ENCODE data around the gene KIF1C. TPM values are rescaled to one million over a fixed set of nuclear protein-coding genes. Genes with fewer than 3 reads are reported as not detected.

Gene KIF1C
- polyA plus RNA-seq (ENCODE audit: insufficient read length in 4 of 4), result 10 to 100 TPM; 77.1 to 93.7 (median 87.7) TPM

DNA sequence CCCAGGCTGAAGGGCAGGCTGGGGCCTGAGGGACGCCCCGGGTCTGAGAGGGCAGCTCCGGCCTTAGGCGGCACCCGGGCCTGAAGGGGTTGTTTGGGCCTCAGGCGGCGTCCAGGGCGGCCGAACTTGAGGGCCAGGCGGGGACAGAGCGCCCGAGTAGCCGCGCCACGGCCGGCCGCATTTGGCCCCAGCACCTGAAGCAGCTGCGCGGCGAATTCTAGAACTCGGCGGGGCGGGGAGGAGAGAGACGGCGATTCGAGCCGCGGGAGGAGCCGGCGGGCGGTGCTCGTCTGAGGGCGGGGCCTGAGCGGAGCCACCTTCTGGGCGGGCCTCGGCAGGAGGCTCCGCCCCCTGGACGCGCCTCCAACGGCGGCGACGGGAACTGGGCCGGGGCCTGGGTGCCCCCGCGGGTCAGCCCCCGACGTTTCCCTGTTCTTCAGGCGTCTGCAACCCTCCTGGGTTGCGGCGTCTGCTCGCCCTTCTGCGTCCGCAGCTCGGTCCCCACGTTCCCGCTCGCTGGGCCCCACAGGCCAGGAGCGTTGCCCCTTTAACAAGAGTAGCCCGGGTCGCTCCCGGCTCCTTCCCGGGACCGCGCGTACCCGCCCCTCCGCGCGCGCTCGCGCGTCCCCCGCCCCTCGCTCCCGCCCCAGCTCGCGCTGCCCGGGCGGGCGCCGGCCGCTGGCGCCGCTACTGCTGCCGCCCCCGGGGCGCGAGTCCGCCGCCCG lies at the start of gene KIF1C, which contains the start of gene INCA1:
KIF1C (plus strand) TSS at position 649 of the 725 bp plus-strand sequence. CDS start 2,297 bp downstream, outside the sequence.
INCA1 (minus strand) TSS at position 221 of the 725 bp plus-strand sequence. CDS start 3,085 bp downstream, outside the sequence.
- DNase-seq (ENCODE audit: low read depth in 4 of 4, low spot score in 2 of 4), result peak; percentile 78 to 87 (median 84)

DNA sequence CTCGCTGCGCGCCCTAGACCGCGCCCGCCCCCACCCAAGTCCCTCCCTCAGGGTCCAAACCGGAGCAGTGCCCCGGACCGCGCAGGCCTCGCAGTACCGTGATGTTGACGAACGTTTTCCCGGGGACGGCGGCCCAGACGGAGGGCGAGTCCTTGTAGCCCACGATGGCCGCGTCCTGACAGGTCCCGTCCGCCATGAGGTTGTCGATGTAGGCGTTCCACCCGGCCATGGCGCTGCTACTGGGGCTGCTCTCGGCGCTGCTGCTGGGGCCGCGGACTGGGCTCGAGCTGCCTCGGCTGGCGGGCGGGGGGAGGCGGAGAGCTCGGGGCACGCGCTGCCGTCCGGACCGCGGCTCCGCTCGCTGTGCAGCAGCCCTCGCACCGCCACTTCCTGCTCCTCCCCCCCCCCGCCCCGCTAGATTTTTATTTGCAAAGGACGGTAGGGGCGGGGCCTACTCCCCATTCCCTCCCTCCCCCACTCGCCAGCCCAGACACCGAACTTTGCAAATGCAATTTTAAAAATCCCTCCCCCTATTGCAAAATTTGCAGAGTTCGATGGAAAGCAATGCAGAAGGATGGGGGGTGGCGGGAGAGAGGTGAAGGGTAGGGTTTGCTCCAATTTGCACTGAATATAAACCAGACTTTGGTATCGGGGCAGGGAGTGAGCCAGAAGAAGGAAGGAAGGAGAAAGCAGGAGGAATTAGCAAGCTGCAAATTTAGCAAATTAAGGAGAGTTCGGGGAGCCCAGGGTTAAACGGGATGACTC lies 49.4 kb upstream of the KIF1C start, which contains the start of gene PFN1:
PFN1 (minus strand) TSS at position 365 of the 765 bp plus-strand sequence; CDS start at position 229, 136 bp downstream.
- peak in 3 of 4 donors; percentile 82 to 91 (median 83) for DNase-seq (ENCODE audit: low read depth in 4 of 4, low spot score in 2 of 4)

DNA sequence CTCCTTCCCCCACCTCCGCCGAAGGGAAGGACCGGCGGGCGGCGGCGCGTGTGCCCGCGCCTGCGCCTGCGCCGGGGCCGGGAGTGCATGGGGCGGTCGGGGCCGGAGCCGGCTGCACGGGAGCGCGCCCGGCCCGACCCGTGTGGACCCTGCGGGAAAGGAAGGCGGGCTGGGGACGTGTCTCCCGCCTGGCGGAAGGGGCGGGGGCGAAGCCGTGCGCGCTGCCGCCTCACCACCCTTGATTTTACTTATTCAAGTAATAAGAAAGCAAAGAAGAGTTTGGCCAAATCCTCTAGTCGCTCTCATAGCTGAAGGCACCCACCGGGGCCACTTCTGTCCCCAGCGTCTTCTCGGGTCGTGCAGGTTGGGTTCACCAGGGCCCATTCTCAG lies 48.8 kb upstream of the KIF1C start:
- peak in 1 of 4 donors; percentile 77 for DNase-seq (ENCODE audit: low read depth in 4 of 4, low spot score in 2 of 4)

DNA sequence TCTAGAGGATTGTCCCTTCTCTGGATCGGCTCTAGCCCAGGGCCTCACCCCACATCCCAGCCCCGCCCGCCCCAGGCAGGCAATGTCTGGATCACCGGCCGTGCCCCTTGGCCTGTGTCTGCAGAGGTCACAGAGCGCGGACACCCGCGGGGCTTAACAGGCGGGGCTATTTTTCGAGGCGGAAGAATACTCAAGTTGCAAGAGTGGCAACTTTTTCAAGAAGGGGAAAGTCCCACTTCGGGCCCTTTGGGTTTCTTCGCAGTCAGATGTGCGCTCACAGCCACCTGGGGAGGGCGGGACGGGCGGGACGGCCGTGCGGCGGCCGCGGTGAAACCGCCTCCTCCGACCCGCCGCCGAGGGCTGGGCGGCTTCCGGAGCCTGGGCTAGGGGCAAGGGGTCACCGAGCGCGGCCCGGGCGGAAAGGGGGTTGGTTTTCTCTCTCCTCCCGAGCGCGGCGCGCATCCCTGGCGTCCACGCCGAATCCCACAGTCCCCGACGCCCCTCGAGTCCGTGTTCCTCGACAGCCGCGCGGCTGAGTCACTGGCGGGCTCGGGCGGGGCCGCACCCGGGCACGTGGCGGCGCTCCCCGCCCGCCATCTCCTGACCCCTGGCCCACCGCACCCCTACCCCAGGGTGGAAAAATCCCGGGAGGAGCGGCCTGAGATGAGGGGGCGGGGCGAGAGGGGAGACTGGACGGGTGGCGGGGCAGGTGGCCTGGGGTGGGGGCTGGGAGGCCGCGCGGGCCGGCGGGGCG lies 48.3 kb upstream of the KIF1C start:
- peak in 1 of 4 donors; percentile 40 for DNase-seq (ENCODE audit: low read depth in 4 of 4, low spot score in 2 of 4)

DNA sequence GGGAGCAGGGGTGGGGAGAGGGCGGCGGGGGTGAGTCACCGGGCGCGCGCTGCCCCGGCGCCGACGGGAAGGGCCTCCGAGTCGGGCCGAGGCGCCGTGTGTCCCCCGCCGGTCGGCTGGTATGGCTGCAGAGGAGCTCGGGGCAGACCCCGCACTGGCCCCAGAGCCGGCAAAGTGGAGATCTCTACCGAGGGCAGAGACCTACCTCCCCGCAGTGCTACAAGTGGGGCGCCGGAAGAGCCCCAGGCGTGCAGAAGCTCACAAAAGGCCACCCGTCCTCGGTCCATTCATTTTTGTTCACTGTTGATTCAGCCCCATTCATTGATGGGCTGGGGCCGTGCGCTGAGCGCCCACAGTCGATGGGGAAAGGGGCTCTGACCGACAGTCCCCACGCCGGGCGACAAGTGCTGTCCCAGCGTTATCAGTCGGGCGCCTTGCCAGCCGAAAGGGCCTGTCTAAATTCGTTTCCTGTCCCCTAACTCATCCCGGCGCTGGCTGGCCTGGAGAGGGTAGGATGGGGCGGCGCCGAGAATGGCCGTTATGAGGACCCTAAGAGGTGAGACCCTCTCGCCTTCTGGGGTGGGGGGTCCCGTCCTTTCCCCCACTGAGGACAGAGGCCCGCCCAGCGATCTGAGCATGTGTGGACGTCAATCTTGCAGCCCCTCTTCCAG lies 47.5 kb upstream of the KIF1C start:
- DNase-seq (ENCODE audit: low read depth in 4 of 4, low spot score in 2 of 4), result no peak

DNA sequence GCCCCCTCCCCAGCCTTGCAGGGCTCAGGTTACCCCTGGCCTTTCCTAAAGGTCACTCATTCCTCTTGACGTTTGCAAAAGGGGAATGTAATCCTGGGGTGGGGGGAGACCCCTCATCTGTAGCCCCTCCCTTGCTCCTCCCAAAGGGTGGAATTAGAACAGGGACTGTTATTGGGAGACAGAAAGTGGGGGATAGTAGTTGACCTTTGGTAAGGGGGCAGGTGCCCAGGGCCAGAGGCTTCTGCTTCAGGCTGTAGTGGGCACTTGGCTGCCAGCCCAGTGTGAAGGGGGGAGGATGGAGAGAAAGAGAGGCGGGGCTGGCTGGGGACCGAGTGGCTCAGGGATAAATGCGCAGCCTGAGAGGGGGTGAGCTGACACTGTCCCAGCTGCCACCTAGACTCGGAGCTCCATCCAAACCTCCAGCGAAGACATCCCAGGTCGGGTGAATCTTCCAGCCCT lies 47.0 kb upstream of the KIF1C start, which contains the start of gene ENO3:
ENO3 (plus strand) TSS at position 374 of the 459 bp plus-strand sequence. CDS start 711 bp downstream, outside the sequence.
- DNase-seq (ENCODE audit: low read depth in 4 of 4, low spot score in 2 of 4), result no peak

DNA sequence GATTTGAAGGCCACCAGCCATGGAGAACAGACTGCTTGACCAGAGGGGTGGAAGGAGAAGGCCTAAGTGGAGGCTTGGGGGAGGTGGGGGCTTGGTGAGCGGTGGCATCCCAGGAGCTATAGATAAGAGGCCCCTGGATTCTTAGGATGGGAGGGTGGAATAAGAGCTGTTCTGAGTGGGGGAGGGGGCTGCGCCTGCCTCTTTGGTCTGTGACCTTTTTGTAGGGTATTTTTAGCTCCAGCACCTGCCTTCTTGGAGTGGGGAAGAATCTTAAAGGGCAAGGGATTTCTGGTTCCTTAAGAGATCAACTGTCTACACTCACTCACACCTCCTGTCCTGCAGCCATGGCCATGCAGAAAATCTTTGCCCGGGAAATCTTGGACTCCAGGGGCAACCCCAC lies 46.3 kb upstream of the KIF1C start:
- no peak for DNase-seq (ENCODE audit: low read depth in 4 of 4, low spot score in 2 of 4)

DNA sequence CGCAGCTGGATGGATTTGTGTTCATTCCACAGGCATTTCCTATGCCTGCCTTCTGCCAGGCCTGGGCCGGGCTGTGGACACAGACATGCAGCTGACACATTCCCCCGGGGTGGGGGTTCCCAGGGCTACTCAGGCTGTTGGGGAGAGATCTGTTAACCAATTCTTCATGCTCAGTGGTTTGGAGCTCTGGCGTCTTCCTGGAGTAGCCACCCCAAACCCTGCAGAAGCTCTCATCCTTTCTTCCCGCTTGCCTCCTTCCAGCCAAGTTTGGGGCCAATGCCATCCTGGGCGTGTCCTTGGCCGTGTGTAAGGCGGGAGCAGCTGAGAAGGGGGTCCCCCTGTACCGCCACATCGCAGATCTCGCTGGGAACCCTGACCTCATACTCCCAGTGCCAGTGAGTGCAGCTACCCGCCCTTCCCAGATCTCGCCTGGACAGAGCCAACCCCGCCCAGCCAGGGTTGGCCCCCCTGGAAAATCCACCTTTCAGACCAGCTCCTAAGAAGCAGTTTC lies 44.2 kb upstream of the KIF1C start:
- DNase-seq (ENCODE audit: low read depth in 4 of 4, low spot score in 2 of 4), result no peak

DNA sequence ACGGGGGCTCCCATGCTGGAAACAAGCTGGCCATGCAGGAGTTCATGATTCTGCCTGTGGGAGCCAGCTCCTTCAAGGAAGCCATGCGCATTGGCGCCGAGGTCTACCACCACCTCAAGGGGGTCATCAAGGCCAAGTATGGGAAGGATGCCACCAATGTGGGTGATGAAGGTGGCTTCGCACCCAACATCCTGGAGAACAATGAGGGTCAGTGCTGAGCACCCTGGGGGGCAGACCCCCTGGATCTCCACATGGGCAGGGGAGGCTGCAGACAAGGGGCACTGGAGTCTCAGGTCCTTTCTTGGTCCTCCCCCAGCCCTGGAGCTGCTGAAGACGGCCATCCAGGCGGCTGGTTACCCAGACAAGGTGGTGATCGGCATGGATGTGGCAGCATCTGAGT lies 42.7 kb upstream of the KIF1C start:
- DNase-seq (ENCODE audit: low read depth in 4 of 4, low spot score in 2 of 4), result no peak

DNA sequence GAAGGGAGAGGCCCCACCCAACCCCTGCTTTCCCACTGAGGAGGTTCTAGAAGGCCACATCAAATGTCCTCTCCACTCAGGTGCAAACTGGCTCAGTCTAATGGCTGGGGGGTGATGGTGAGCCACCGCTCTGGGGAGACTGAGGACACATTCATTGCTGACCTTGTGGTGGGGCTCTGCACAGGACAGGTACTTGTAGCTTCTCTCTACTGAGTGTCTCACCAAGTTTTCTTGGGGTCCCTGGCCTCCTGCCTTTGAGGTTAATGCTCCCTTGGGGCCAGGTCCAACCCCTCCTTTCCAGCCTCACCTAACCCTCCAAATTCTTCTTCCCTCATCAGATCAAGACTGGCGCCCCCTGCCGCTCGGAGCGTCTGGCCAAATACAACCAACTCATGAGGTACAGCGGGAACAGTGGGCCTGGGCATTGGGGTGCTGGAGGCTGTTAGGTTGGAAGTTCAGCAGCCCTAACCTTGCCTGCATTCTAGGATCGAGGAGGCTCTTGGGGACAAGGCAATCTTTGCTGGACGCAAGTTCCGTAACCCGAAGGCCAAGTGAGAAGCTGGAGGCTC lies 41.2 kb upstream of the KIF1C start:
- DNase-seq (ENCODE audit: low read depth in 4 of 4, low spot score in 2 of 4), result no peak

DNA sequence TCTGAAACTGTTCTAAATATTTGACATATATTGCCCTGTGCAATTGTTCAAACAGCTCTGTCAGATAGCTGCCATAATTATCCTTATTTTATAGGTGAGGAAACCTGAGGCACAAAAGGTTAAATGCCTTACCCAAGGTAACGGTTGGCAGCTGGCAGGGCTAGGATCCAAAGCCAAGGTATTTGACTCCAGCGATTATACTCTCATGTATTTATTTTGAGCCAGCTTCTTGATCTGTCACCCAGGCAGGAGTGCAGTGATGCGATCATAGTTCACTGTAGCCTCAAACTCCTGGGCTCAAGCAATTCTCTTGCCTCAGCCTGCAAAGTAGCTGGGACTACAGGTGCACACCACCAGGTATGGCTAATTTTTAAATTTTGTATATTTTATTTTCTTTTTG lies 39.6 kb upstream of the KIF1C start:
- no peak for DNase-seq (ENCODE audit: low read depth in 4 of 4, low spot score in 2 of 4)

DNA sequence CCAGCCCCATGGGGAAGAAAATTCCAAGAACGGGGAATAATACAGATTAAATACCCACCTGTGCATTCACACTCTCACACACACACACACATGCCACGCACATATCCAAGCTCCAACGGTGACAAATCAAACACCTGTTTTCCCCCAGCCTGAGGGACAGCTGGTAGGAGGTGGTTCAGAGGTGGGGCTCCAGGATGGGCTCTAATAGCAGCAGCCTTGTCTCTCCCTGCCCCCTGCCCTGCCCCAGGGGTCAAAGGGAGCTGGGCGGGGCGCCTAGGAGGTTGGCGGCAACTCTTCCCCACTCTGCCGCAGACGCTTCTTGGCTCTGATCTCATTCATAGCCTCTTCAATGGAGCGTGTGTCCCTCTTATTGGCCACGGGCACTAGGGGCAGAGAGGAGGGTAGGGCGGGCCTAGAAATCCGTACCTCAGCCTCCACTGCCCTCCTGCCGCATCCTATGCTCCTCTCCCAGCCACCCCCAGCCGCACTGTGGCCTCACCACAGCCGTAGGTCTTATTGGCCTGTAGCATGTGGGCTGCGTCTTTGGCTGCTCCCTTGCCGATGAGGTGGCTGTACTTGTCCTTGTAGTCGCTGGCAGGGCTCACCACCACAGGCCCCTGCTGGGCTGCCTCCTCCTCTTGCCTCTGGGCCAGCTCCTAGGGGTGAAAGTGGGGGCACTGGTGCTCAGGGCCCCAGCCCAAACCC lies 38.3 kb upstream of the KIF1C start:
- no peak for DNase-seq (ENCODE audit: low read depth in 4 of 4, low spot score in 2 of 4)

DNA sequence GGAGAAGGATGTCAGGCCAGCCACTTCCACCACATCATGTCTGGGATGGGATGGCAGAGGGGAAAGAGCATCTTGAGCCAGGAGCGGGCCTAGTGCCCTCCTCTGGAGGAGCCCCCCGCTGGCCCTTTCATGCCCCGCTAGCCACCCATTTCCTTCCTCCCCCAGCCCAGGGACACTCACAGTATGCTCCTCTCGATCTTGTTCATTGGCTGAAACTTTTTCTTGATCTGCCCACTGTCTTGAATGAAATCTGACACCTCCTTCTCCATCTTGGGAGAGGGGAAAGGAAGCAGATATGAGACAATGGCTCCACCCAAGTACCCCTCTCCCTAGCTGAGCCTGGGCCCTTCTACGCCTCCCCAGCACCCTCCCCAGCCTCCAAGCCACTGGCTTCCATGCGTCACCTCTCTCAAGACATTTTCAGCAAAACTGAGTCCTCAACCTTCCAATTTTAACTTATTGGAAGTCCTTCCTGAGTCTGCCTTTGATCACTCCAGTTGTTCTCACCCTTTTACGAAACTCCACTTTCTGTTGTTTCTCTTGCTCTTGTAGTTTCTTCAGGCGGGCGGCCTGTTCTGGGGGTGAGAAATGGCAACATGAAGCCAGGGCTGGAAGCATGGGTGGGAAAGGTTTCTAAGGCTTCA lies 37.3 kb upstream of the KIF1C start:
- DNase-seq (ENCODE audit: low read depth in 4 of 4, low spot score in 2 of 4), result no peak

DNA sequence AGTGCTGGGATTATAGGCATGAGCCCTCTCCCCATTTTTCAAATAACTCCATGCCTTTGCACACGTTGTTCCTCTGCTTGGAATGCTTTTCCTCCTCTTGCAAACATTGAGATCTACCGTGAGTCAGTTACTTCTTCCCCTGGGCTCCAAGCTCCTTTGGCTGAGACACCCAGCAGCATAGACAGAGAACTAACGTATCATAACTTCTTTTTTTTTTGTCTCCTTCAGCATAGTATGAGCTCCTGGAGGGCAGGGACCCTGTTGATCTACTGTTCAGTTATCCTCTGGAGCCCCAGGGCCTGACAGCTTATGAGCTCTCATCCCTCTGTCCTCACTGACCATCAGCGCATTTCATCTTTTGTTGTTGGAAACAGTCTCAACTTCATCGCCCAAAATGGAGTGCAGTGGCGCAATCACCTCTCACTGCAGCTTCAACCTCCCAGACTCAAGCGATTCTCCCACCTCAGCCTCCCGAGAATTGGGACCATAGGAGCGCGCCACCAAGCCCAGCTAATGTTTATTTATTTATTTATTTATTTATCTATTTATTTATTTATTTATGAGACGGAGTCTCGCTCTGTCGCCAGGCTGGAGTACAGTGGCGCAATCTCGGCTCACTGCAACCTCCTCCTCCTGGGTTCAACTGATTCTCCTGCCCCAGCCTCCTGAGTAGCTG lies 32.3 kb upstream of the KIF1C start:
- DNase-seq (ENCODE audit: low read depth in 4 of 4, low spot score in 2 of 4), result no peak

DNA sequence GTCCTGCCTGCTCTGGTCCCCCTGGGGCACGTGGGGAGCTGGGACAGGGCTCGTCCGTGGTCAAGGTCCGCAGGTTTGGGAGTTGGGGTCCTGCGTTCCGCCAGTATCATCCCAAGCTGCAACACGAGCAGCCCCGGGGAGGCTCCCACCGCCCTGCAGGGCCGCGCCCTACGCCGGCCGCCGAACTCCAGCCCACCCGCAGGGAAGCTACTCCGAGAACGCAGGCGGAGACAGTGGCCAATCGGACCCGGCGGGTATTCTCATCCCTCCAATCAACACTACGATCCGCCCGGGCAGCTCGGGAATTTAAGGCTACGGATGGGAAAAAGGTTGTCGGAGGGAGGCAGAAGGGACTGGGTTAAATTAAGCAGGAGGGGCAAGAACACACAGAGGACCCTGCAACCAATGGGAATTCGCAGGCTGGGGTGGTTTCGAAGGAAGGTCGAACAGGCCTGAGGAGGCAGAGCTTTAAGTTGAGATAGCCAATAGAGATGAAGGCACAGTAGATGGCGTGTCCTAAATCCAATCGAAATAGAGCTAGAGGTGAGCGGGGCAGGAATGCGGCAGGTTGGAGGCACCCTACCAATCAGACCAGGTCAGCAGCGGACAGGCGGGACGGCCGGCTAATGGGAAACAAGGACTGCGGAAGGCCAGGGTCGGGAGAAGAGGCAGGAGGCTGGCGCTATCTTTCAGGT lies 30.8 kb upstream of the KIF1C start:
- peak; percentile 98 to 100 (median 99) for DNase-seq (ENCODE audit: low read depth in 4 of 4, low spot score in 2 of 4)

DNA sequence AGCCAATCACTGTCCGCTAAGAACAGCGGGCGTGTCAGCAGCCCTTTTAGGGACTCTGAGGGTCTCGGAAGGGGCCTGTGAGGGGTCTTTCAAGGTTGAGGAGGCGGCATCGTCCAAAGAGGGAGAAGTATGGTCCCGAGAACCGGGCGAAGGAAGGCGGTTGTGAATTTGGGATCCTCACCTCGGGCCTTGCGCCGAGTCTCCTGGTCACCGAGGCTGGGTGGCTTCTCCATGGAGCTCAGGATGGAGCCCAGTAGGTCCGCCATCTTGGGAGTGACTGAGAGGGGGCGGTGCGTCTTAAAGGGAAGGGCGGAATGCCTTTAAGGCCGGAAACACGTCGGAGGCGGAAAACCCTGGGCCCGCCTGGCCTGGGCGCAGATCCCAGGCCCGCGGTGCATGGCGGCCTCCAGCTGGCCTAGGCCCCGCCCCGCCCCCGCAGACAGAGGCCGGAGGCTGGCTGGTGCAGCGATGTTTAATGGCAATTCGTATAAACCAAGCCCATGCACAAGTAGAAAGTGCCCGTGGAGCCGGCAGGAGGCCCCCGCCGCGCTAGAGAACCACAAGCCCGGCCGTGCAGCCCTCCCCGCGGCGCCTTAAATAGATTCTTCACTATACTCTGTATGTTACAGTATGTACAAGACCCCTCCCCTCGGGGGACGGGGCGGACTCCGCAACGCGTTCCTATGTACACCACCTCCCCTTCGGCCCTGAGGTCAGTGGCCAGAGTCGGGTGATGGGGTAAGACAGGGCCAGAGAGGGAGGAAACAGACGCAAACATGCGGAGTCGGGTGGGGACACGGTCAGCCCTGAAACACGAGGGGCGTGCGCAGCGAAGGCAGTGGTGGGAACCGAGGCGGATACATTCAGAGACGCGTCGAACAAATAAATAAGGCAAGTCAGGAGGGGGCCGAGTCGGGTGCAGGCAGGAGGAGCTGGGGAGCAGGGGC lies 29.9 kb upstream of the KIF1C start, which contains the start of gene SPAG7:
SPAG7 (minus strand) TSS at position 279 of the 947 bp plus-strand sequence; CDS start at position 266, 13 bp downstream.
- peak; percentile 93 to 99 (median 99) for DNase-seq (ENCODE audit: low read depth in 4 of 4, low spot score in 2 of 4)
